Measurements from ENCODE around the gene MMP25.
"Not testable (repeated sequence)": the region's sequence is repeated elsewhere in the genome, so short reads cannot be mapped to it uniquely, and the experiment has no call there.

Gene MMP25

GRCh38 chr16:3056336-3057180 lies 10.2 kb downstream of the MMP25 start:
- DNase-seq, result no peak

GRCh38 chr16:3057181-3058138 lies 11.1 kb downstream of the MMP25 start:
- no peak for DNase-seq

- no peak for DNase-seq
Observed at GRCh38 chr16:3058139-3059030, 12.0 kb downstream of the MMP25 start.

GRCh38 chr16:3059041-3059722 lies 12.8 kb downstream of the MMP25 start:
- DNase-seq, result peak; percentile 4

GRCh38 chr16:3059723-3060242 lies 13.4 kb downstream of the MMP25 start:
- no peak for DNase-seq

- no peak for DNase-seq
Observed at GRCh38 chr16:3060339-3061127, 14.2 kb downstream of the MMP25 start.

GRCh38 chr16:3062553-3062952 lies 16.2 kb downstream of the MMP25 start:
- no peak for DNase-seq

GRCh38 chr16:3063625-3064386 lies 17.4 kb downstream of the MMP25 start:
- no peak for DNase-seq

GRCh38 chr16:3065069-3065741 lies 18.8 kb downstream of the MMP25 start, which contains the start of gene IL32:
IL32 (plus strand) TSS chr16:3065640; CDS start chr16:3065812, 172 bp downstream.
- DNase-seq, result no peak

- no peak for DNase-seq
Observed at GRCh38 chr16:3065742-3066439, 19.5 kb downstream of the MMP25 start.

- DNase-seq, result no peak
Observed at GRCh38 chr16:3066440-3066748, 20.0 kb downstream of the MMP25 start.

GRCh38 chr16:3068487-3068886 lies 22.1 kb downstream of the MMP25 start:
- no peak for DNase-seq

- not testable (repeated sequence) for DNase-seq
Observed at GRCh38 chr16:3069146-3069545, 22.8 kb downstream of the MMP25 start.

- no peak for DNase-seq
Observed at GRCh38 chr16:3070608-3071111, 24.3 kb downstream of the MMP25 start.

GRCh38 chr16:3071655-3072054 lies 25.3 kb downstream of the MMP25 start:
- DNase-seq, result no peak

- not testable (repeated sequence) for DNase-seq
Observed at GRCh38 chr16:3072148-3072547, 25.8 kb downstream of the MMP25 start.

- not testable (repeated sequence) for DNase-seq
Observed at GRCh38 chr16:3072576-3073263, 26.4 kb downstream of the MMP25 start.

- DNase-seq, result no peak
Observed at GRCh38 chr16:3073448-3073847, 27.1 kb downstream of the MMP25 start.

Data from NCI-H748 treated with DMSO at 0.1 percent for 48 hours (cell line).